ENCODE measurements around the gene HOXB3.

The HOXB3 gene

GRCh38 chr17:48571826-48572417 lies 18.1 kb downstream of the HOXB3 start:
- FAIRE-seq (peak; percentile 21), DNase-seq (ENCODE audit: insufficient read length, low spot score) (no peak)

- FAIRE-seq, result no peak
- no peak for DNase-seq (ENCODE audit: insufficient read length, low spot score)
These were observed 18.8 kb downstream of the HOXB3 start for GRCh38 chr17:48571024-48571818.

- DNase-seq (ENCODE audit: insufficient read length, low spot score) (no peak), FAIRE-seq (no peak)
These were observed 19.6 kb downstream of the HOXB3 start for GRCh38 chr17:48570325-48571023.

GRCh38 chr17:48569674-48570324 lies 20.2 kb downstream of the HOXB3 start:
- DNase-seq (ENCODE audit: insufficient read length, low spot score), result no peak
- no peak for FAIRE-seq

- FAIRE-seq (peak; percentile 4), DNase-seq (ENCODE audit: insufficient read length, low spot score) (no peak)
These were observed 20.8 kb downstream of the HOXB3 start for GRCh38 chr17:48569240-48569582.

GRCh38 chr17:48568499-48569239 lies 21.4 kb downstream of the HOXB3 start:
- DNase-seq (ENCODE audit: insufficient read length, low spot score) (no peak), FAIRE-seq (no peak)

- DNase-seq (ENCODE audit: insufficient read length, low spot score), result no peak
- FAIRE-seq, result no peak
These were observed 22.2 kb downstream of the HOXB3 start for GRCh38 chr17:48567646-48568354.

- no peak for FAIRE-seq
These were observed 22.8 kb downstream of the HOXB3 start for GRCh38 chr17:48567209-48567608.

GRCh38 chr17:48566717-48567116 lies 23.3 kb downstream of the HOXB3 start:
- FAIRE-seq, result no peak
- DNase-seq (ENCODE audit: insufficient read length, low spot score), result no peak

More at GRCh38 chr17:48567209-48567608, 22.8 kb downstream of the HOXB3 start:
- no peak for DNase-seq (ENCODE audit: insufficient read length, low spot score)

GRCh38 chr17:48565925-48566710 lies 23.9 kb downstream of the HOXB3 start:
- DNase-seq (ENCODE audit: insufficient read length, low spot score) (no peak), FAIRE-seq (no peak)

GRCh38 chr17:48565022-48565554 lies 25.0 kb downstream of the HOXB3 start:
- FAIRE-seq (no peak), DNase-seq (ENCODE audit: insufficient read length, low spot score) (no peak)

GRCh38 chr17:48564188-48565021 lies 25.6 kb downstream of the HOXB3 start:
- DNase-seq (ENCODE audit: insufficient read length, low spot score) (no peak), FAIRE-seq (no peak)

GRCh38 chr17:48563867-48564187 lies 26.2 kb downstream of the HOXB3 start:
- DNase-seq (ENCODE audit: insufficient read length, low spot score) (no peak), FAIRE-seq (no peak)

- FAIRE-seq (no peak), DNase-seq (ENCODE audit: insufficient read length, low spot score) (no peak)
These were observed 26.6 kb downstream of the HOXB3 start for GRCh38 chr17:48563385-48563838.

GRCh38 chr17:48562934-48563333 lies 27.1 kb downstream of the HOXB3 start:
- no peak for FAIRE-seq
- no peak for DNase-seq (ENCODE audit: insufficient read length, low spot score)

- peak; percentile 89 for FAIRE-seq
- peak; percentile 74 for DNase-seq (ENCODE audit: insufficient read length, low spot score)
These were observed 27.9 kb downstream of the HOXB3 start for GRCh38 chr17:48561884-48562810.

Data from GM19239 (cell line).